Measurements from ENCODE around the gene CNOT4.
"Not testable (repeated sequence)": the region's sequence is repeated elsewhere in the genome, so short reads cannot be mapped to it uniquely, and the experiment has no call there.

CNOT4 gene

DNA sequence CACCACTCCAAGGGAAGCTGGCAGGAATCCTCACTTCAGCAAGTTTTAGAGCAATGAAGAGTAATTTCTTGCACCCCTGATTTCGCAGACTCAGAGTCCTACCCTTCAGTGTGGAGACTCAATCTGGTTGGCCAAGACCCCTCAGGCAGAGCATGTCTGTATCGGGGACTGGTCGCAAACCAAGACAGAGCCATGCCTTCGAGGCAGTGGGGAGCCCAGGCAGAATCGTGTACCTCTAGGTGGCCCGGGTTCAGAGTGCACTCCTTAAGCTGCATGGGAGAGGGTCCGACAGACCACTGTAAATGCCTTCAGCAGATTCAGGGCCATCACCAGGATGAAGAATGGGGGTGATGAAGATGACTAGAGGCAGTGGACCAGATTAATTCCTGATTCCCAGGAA is 181.4 kb downstream of the CNOT4 start:
- no peak for DNase-seq (ENCODE audit: low read depth in 4 of 4, low spot score in 1 of 4)

DNA sequence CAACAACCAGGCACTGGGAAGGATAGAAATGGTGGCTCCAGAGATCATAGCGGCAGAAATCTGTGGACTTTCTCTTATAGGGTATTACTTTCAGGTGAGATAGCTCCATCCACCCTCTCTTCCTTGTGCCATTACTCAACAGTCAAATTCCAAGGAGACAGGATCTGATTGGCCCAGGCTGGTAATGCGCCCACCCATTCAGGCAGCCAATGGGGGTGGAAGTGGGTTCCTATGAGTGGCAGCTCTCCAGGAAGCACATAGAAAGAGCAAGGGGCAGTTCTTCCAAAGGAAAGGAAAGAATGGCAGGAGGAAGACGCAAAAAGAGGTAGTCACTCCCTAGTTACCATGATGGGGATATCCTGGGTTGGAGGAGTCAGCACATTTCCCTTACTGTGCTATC is 181.8 kb downstream of the CNOT4 start:
- DNase-seq (ENCODE audit: low read depth in 4 of 4, low spot score in 1 of 4), result no peak

GRCh38 chr7:135327458-135327857 is 182.4 kb downstream of the CNOT4 start:
- no peak for DNase-seq (ENCODE audit: low read depth in 4 of 4, low spot score in 1 of 4)

- DNase-seq (ENCODE audit: low read depth in 4 of 4, low spot score in 1 of 4), result no peak
These were observed 183.1 kb downstream of the CNOT4 start for GRCh38 chr7:135326636-135327280.

GRCh38 chr7:135322571-135323340 is 187.1 kb downstream of the CNOT4 start:
- DNase-seq (ENCODE audit: low read depth in 4 of 4, low spot score in 1 of 4), result no peak

DNA sequence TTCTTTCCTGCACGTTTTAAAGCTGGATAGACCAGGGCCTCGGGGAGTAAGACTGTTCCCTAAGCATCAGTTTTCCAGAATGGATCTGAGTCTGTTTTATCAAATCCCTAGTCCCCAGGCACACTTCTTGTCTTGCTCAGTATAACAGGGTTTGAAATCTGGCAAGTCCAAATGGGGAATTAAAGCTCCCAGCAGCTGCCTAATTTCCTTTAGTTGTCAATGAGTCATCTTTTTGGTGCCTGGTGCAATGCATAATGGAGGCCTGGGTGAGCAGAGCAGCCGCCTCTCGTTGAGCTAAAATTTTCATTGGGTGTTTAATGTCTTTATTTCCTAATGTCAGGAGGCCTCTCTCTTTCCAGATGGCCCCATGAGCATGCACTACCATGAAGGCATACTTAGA is 188.3 kb downstream of the CNOT4 start:
- no peak for DNase-seq (ENCODE audit: low read depth in 4 of 4, low spot score in 1 of 4)

GRCh38 chr7:135320953-135321352 is 188.9 kb downstream of the CNOT4 start:
- DNase-seq (ENCODE audit: low read depth in 4 of 4, low spot score in 1 of 4), result not testable (repeated sequence)

- DNase-seq (ENCODE audit: low read depth in 4 of 4, low spot score in 1 of 4), result no peak
These were observed 189.6 kb downstream of the CNOT4 start for GRCh38 chr7:135320268-135320667.

DNA sequence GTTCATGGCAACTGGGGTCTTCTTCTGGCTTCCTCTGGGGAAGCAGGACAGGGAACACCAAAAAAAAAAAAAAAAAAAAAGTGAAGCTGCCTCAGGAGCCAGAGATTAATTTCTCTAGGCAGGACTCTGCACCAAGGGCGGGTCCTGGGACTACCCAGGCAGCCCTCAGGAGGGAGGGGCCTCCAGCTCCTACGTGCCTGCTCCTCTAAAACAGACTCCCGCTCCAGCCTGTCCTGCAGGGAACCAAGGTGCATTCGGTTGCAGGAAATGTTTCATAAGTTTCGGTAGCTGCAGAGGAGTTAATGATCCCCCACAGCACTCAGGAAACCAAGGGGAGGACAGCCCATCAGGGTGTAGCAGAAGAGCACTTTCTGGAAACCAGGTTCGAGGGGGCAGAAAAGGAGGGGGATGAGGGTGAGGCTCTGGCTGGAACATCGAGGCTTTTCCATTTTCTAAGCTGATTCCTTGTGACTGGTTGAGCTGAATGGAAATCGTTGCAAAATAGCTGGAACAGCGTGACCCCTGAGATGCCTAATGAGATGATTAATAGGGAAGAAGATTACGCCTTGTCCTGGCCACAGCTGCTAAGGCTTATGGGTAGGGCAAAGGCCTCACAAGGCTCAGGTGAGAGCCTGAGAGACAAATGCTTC is 192.1 kb downstream of the CNOT4 start:
- no peak for DNase-seq (ENCODE audit: low read depth in 4 of 4, low spot score in 1 of 4)

DNA sequence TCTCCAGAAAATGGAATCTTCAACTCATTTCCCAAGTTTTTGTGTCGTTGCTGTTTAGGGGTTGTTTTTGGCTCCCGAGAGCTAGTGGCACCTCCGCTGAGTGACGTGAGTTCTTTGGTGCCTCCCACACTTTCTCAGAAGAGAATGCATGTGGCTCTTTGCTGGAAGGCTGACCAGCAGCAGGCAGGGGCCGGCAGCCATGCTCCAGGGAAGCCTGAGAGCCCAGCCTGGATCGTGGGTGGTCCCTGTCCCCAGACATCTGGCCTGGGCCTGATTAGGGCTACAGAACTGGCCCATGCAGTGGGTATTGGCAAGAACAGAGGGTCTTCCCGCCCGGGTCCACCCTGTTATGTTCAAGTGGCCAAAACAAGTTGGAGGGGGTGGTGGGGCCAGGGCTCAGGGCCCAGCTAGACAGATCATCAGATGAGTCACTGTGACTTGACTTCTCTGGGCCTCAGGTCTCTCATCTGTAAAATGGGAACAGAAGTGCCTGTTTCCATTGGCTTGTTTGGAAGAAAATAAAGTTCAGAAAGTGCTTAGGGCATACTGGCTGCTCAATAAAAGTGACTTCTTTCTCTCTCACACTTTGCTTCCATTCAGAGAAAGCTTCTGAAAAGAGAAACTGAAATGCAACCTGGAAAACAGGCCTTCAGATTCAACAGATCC is 193.1 kb downstream of the CNOT4 start:
- DNase-seq (ENCODE audit: low read depth in 4 of 4, low spot score in 1 of 4), result no peak

- no peak for DNase-seq (ENCODE audit: low read depth in 4 of 4, low spot score in 1 of 4)
These were observed 195.9 kb downstream of the CNOT4 start for GRCh38 chr7:135313971-135314370.
